Body of pancreas (tissue), 4 donors: Measurements from ENCODE around the gene RELB.

Experiments
- CTCF ChIP-seq, 7 experiments: fragments of 450-650 bp in 4 of 7; fragments of 200-600 bp in 3 of 7; sonication (generic) in 3 of 7; IDR thresholded peaks; one replicate each; pipeline ENCODE4 v1.5.1; 2016 to 2019; ENCODE audit warnings: antibody characterized with exemption in 7 of 7
- POLR2A ChIP-seq, 3 donors: fragments of 450-650 bp; IDR thresholded peaks; one replicate each; pipeline ENCODE4 v1.6.1; 2016; ENCODE audit warnings: antibody characterized with exemption in 3 of 3, mild to moderate bottlenecking in 2 of 3

GRCh38 chr19:45003485-45003884 lies 2.2 kb downstream of the RELB start:
- TF ChIP-seq CTCF (IDR thresholded peaks at IDR 0.05) (no peak), POLR2A (IDR thresholded peaks at IDR 0.05) (no peak)
